Dendritic cell treated with granulocyte-macrophage colony-stimulating factor and Interleukin-4, amounts not matched to agents 40 ng/mL and 50 ng/mL, for 4 days (primary cell): ENCODE data around the gene SGO2.
A peak's percentile ranks its signal among the peaks of the same experiment; 100 is the strongest.

Experiments used
- H3K27ac Mint-ChIP-seq: one replicate; pipeline ENCODE4 v1.8.0; 2022; ENCODE audit warnings: mild to moderate bottlenecking, mixed read lengths
- H3K27me3 Mint-ChIP-seq: one replicate; pipeline ENCODE4 v1.8.0; 2022; ENCODE audit warnings: mild to moderate bottlenecking, mixed read lengths
- H3K36me3 Mint-ChIP-seq: one replicate; pipeline ENCODE4 v1.8.0; 2022; ENCODE audit warnings: low read depth, mixed read lengths
- H3K4me1 Mint-ChIP-seq: one replicate; pipeline ENCODE4 v1.8.0; 2022; ENCODE audit warnings: low read depth, mixed read lengths
- H3K4me3 Mint-ChIP-seq: one replicate; pipeline ENCODE4 v1.8.0; 2022; ENCODE audit warnings: mild to moderate bottlenecking, moderate library complexity, mixed read lengths
- H3K9me3 Mint-ChIP-seq: one replicate; pipeline ENCODE4 v1.8.0; 2022; ENCODE audit warnings: mixed read lengths
- intact Hi-C: fragments of 100-400 bp; cut with micrococcal nuclease; formaldehyde crosslinking; loops from one replicate; pipeline ENCODE4 v1.15.0; 2022

SGO2 gene, protein sequence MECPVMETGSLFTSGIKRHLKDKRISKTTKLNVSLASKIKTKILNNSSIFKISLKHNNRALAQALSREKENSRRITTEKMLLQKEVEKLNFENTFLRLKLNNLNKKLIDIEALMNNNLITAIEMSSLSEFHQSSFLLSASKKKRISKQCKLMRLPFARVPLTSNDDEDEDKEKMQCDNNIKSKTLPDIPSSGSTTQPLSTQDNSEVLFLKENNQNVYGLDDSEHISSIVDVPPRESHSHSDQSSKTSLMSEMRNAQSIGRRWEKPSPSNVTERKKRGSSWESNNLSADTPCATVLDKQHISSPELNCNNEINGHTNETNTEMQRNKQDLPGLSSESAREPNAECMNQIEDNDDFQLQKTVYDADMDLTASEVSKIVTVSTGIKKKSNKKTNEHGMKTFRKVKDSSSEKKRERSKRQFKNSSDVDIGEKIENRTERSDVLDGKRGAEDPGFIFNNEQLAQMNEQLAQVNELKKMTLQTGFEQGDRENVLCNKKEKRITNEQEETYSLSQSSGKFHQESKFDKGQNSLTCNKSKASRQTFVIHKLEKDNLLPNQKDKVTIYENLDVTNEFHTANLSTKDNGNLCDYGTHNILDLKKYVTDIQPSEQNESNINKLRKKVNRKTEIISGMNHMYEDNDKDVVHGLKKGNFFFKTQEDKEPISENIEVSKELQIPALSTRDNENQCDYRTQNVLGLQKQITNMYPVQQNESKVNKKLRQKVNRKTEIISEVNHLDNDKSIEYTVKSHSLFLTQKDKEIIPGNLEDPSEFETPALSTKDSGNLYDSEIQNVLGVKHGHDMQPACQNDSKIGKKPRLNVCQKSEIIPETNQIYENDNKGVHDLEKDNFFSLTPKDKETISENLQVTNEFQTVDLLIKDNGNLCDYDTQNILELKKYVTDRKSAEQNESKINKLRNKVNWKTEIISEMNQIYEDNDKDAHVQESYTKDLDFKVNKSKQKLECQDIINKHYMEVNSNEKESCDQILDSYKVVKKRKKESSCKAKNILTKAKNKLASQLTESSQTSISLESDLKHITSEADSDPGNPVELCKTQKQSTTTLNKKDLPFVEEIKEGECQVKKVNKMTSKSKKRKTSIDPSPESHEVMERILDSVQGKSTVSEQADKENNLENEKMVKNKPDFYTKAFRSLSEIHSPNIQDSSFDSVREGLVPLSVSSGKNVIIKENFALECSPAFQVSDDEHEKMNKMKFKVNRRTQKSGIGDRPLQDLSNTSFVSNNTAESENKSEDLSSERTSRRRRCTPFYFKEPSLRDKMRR

DNA sequence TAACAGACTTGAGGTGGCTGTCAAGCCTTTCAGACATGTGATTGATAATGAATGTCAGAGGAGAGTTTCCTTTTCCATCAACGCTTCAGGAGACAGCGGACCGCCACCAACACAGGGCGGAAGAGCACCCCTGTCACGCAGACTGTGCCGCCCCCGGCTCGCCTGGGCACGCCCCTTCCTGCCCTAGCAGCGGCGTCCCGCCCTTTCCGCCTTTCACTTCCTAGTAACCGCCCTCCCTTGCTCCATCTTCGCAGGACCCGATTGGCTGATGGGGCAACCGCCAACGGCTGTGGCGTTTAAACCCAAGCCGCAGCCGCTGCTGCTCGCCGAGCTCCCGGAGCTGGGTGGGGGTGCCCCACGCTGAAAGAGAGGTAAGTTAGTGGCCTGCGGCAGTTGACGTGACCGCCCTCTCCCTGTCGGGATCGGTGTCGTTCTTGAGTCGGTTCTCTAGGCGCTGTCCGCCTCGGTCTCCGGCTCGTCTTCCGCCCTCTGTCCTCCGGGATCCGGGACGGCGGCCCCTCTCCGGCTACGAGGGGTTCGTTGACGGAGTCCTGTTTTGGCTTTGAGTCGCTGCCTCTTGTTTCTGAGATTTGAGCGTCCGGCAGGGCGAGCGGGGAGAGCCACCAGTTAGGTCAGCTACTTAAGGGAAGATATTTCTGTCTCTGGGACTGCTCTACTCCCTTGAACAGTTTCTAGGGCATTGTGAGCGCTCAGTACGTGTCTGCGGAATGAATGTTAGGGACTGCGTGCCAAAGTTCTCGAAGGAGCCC lies at the start of gene SGO2:
SGO2 (plus strand) TSS at position 326 of the 770 bp plus-strand sequence. CDS start 6,769 bp downstream, outside the sequence.
- Mint-ChIP-seq H3K9me3 (no peaks in the 10 kb centered on the region), H3K4me3 (peak within 1 kb of the TSS; percentile 86), H3K27ac (peak within 1 kb of the TSS; percentile 82), H3K27me3 (peaks cover 5% of the 10 kb centered on the region), H3K36me3 (peaks cover 4% of the 10 kb centered on the region), H3K4me1 (peaks cover 17% of the 10 kb centered on the region)
- intact Hi-C loops: loop anchor here (1.0 kb wide), 1 partner anchor 16 kb away; the partner anchor contains the start of gene KCTD18

DNA sequence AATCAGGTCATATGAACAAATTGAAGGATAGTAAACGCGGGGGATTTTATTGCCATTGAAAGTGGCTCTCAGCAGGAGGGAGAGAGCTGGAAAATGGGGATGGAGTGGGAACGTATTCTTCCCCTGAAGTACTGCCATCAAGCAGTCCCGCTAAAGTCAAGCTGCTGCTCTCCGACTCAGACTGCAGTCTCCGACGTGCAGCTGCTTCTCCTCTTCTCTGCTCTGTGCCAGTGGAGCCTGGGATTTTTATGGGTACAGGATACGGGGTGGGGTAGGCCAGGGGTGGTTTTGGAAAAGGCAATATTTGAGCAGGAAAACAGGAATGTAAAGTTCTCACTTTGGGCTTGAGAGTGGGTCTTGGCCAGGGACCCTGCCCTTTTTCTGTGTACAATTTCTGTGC lies 49.2 kb upstream of the SGO2 start:
- intact Hi-C loops: no loop called here
- Mint-ChIP-seq H3K27ac (no peak overlapping the region), H3K4me1 (no peaks in the 10 kb centered on the region), H3K4me3 (no peak overlapping the region), H3K27me3 (no peaks in the 10 kb centered on the region), H3K9me3 (no peaks in the 10 kb centered on the region), H3K36me3 (peaks cover 76% of the 10 kb centered on the region)

DNA sequence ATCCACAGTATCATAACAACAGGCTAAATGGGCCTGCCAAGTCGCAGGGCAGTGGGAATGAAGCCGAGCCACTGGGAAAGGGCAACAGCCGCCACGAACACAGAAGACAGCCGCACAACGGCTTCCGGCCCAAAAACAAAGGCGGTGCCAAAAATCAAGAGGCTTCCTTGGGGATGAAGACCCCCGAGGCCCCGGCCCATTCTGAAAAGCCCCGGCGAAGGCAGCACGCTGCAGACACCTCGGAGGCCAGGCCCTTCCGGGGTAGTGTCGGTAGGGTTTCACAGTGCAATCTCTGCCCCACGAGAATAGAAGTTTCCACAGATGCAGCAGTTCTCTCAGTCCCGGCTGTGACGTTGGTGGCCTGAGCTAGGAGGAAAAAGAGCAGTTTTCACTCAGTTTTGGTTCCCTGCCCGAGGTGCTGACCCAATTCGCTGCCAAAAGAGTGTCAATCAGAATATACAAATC lies 48.3 kb upstream of the SGO2 start:
- no peaks in the 10 kb centered on the region for H3K4me1 Mint-ChIP-seq
- intact Hi-C loops: no loop called here
- H3K27me3 Mint-ChIP-seq: no peaks in the 10 kb centered on the region
- peaks cover 73% of the 10 kb centered on the region for H3K36me3 Mint-ChIP-seq
- H3K4me3 Mint-ChIP-seq: no peak overlapping the region
- H3K9me3 Mint-ChIP-seq: no peaks in the 10 kb centered on the region
- no peak overlapping the region for H3K27ac Mint-ChIP-seq

DNA sequence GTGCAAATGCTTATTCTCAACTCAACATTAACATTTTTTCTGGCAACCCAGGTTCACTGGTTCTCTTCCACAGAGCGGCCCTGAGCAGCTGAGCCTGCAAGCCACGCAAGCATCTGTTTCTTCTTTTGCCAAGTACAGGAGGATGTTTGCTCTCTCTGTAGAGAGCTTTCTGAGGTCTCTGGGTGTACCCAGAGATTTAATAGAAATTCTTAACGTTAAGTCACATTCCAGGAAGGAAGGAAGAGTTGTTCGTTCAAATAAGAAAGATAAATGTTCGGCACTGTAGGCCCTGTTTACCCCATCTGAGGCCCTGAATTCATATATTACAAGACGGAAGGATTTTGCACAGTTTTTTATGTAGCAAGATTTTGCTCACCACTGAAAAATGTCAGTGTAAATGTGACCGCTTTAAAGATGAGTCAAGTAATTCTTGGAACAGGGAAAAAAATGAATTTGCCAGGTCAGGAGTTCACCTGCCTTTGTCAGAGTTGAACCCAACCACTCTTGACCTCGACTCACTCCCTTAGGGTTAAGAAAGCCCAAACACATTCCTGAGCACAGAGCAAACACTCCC lies 46.2 kb upstream of the SGO2 start:
- intact Hi-C loops: no loop called here
- H3K36me3 Mint-ChIP-seq: peaks cover 65% of the 10 kb centered on the region

DNA sequence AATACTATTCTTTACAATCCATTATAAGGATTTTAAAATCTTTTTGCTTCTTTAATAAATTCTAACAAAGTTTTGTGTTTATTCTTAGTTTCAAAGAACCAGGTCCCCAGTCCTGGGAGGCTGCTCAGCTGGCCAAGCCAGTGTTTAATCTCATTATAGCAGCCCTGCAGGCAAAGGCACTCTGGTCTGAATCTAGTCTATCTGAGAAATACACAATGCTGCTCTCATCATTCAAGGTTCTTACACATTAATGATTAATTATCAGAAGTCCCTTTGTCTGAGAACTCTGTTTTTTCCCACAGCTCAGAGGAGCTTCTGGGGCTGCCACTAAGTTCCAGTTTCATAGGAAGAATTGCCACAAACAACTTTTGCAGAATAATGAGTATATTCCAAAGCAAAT lies 43.8 kb upstream of the SGO2 start:
- intact Hi-C loops: no loop called here
- no peaks in the 10 kb centered on the region for H3K9me3 Mint-ChIP-seq
- H3K27me3 Mint-ChIP-seq: no peaks in the 10 kb centered on the region
- H3K36me3 Mint-ChIP-seq: peaks cover 49% of the 10 kb centered on the region
- no peak overlapping the region for H3K4me3 Mint-ChIP-seq
- H3K27ac Mint-ChIP-seq: no peak overlapping the region
- H3K4me1 Mint-ChIP-seq: no peaks in the 10 kb centered on the region

More for the DNA sequence above, 46.2 kb upstream of the SGO2 start:
- Mint-ChIP-seq H3K4me3 (no peak overlapping the region), H3K27me3 (no peaks in the 10 kb centered on the region), H3K9me3 (no peaks in the 10 kb centered on the region), H3K4me1 (no peaks in the 10 kb centered on the region), H3K27ac (no peak overlapping the region)

DNA sequence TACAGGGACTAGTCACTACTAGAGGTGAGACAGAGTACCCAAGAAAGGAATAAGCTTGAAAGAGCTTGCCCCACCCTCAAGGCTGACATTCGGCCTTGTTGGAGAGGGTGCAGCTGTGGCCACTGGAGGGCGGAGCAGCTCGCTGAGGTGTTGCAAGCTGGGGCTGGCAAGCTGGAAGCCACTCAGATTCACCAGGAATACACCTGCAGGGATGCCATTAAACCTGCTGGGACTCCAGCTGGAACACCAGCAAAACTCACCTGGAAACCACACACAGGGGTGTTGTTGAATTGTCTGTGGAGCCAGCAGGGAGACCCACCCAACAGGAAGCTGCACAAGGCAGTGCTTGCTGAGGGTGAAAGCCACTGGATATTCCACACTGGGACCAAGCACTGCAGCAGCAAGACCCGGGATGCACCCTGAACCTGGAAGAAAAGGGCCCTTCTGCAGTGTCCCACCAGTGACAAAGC lies 42.2 kb upstream of the SGO2 start:
- H3K4me3 Mint-ChIP-seq: no peak overlapping the region
- intact Hi-C loops: no loop called here
- H3K9me3 Mint-ChIP-seq: no peaks in the 10 kb centered on the region
- H3K4me1 Mint-ChIP-seq: no peaks in the 10 kb centered on the region
- peaks cover 36% of the 10 kb centered on the region for H3K36me3 Mint-ChIP-seq
- no peaks in the 10 kb centered on the region for H3K27me3 Mint-ChIP-seq
- H3K27ac Mint-ChIP-seq: no peak overlapping the region

DNA sequence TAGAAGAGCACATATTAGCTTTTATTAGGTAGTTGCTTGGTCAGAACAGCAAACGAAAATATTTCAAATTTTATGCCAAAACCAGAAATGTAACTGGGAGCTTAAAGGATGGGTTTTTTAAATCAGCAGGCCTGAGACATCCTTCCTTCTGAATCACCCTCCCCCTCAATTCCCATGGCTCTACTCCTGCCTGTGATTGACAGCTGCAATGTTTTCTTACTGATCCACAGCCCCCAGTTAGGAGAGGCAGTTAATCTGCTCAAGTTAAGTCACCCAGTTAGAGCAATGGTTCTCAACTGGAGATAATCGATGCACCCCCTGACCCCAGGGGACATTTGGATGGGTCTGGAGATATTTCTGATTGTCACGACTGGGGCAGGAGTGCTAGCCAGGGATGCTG lies 41.1 kb upstream of the SGO2 start:
- Mint-ChIP-seq H3K27ac (no peak overlapping the region), H3K27me3 (no peaks in the 10 kb centered on the region), H3K9me3 (no peaks in the 10 kb centered on the region), H3K36me3 (peaks cover 32% of the 10 kb centered on the region), H3K4me1 (no peaks in the 10 kb centered on the region), H3K4me3 (no peak overlapping the region)
- intact Hi-C loops: no loop called here

DNA sequence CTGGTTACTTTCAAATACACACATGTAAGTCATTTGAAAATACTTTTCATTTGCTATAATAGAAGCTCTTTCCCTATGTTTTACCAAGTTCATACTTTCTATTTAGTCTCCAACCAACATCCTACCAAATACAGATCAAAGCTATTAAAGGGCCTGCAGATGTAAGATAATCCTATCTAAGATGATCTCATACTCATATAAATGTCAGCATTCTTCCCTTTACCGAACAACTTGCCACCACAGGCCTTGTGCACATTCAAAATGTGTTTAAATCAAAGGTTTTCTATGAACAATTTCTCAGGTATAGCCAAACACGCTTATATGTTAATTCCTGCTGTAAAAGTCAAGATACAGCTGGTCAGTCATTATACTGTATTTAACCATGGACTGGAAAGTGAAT lies 39.5 kb upstream of the SGO2 start:
- H3K27ac Mint-ChIP-seq: no peak overlapping the region
- H3K27me3 Mint-ChIP-seq: no peaks in the 10 kb centered on the region
- H3K4me1 Mint-ChIP-seq: no peaks in the 10 kb centered on the region
- intact Hi-C loops: no loop called here
- H3K9me3 Mint-ChIP-seq: no peaks in the 10 kb centered on the region
- peaks cover 37% of the 10 kb centered on the region for H3K36me3 Mint-ChIP-seq
- no peak overlapping the region for H3K4me3 Mint-ChIP-seq

DNA sequence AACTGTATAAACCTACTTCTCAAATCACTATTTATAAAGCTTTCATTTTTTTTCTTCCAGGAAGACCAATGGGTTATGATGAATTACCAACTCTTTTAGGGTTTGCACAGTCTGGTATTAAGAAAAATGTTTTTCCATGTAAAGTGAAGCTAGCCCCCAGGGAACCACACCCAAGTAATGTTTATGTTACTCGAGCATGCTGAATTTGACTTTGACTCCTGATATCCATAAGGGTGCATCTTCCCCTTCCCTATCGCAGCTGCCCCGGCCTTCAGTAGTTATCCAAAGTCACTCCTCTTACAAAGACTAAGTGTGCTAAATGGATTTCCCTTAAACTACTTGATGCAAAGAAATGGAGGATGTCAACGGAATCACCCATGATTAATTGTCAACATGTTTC lies 37.8 kb upstream of the SGO2 start:
- intact Hi-C loops: no loop called here
- no peak overlapping the region for H3K4me3 Mint-ChIP-seq
- no peaks in the 10 kb centered on the region for H3K4me1 Mint-ChIP-seq
- no peaks in the 10 kb centered on the region for H3K27me3 Mint-ChIP-seq
- peaks cover 49% of the 10 kb centered on the region for H3K36me3 Mint-ChIP-seq
- H3K27ac Mint-ChIP-seq: no peak overlapping the region
- no peaks in the 10 kb centered on the region for H3K9me3 Mint-ChIP-seq

DNA sequence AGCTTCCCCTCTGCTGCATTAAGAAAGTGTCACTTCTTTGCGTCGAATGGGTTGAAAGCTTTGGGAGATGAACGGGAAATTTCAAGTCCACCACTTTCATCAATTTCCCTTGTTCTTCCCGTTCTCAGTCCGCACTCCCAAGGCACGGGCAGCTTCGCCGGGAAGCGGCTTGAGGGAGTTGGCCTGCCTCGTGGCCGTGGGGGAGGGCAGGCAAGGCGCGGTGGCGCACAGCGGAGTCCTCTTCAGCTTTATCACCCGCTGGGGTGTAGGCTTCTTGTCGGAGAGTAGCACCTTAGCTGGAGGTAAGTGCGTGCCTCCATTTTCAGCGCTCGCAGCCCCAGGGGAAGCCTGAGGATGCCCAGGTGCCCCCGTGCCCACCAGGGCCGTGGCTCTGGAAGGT lies 36.0 kb upstream of the SGO2 start:
- intact Hi-C loops: no loop called here
- H3K27ac Mint-ChIP-seq: no peak overlapping the region
- no peaks in the 10 kb centered on the region for H3K9me3 Mint-ChIP-seq
- H3K4me3 Mint-ChIP-seq: no peak overlapping the region
- no peaks in the 10 kb centered on the region for H3K4me1 Mint-ChIP-seq
- H3K27me3 Mint-ChIP-seq: no peaks in the 10 kb centered on the region
- H3K36me3 Mint-ChIP-seq: peaks cover 57% of the 10 kb centered on the region

DNA sequence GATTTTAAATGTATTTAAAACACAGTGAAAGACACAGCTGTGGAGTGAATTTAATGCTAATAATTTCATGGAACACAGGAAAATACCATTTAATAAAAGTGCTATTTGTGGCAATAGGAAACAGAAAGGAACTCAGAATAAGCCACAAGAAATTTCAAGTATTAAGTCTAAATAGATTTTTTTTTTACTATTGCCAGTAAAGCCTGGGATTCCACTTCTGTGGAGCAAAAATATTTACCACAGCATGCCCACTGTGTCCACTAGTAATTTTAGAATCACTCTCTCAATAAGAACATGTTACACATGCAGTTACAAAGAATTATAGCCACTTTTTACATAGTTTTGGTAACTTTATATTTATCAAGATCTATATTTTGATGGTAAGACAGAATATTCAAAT lies 33.4 kb upstream of the SGO2 start:
- Mint-ChIP-seq H3K4me3 (no peak overlapping the region), H3K4me1 (no peaks in the 10 kb centered on the region), H3K9me3 (no peaks in the 10 kb centered on the region), H3K27me3 (no peaks in the 10 kb centered on the region), H3K36me3 (peaks cover 83% of the 10 kb centered on the region), H3K27ac (no peak overlapping the region)
- intact Hi-C loops: no loop called here

DNA sequence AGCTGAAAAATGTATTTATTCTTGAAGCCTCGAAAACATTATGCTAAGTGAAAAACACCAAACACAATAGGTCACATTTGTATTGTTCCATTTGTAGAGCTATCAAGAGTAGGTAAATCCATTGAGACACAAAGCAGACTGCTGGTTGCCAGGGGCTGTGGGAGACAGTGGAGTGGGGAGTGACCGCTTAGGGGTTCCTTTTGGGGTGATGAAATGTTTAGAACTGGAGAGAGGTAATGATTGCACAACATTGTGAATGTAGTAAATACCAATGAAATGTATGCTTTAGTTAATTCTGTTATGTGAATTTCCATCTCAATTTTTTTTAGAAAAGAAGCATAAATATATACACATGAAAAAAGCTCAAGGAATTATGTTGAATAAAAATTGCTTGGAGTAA lies 32.0 kb upstream of the SGO2 start:
- intact Hi-C loops: no loop called here
- Mint-ChIP-seq H3K4me1 (no peaks in the 10 kb centered on the region), H3K9me3 (no peaks in the 10 kb centered on the region), H3K27me3 (no peaks in the 10 kb centered on the region), H3K27ac (no peak overlapping the region), H3K36me3 (peaks cover 97% of the 10 kb centered on the region), H3K4me3 (no peak overlapping the region)

DNA sequence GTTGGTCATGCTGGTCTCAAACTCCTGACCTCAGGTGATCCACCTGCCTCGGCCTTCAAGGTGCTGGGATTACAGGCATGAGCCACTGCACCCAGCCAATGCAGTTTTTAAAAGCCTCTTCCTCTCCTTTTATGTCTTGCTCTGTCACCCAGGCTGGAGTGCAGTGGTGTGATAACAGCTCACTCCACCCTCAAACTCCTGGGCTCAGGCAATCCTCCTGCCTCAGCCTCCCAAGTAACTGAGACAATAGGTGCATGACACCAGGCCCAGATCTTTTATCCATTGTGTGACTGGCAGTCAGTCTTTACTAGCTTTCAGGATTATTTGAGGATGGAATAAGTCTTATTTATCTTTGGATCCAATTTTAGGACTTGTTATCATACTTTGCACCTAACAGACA lies 29.3 kb upstream of the SGO2 start:
- no peaks in the 10 kb centered on the region for H3K9me3 Mint-ChIP-seq
- peaks cover 77% of the 10 kb centered on the region for H3K36me3 Mint-ChIP-seq
- intact Hi-C loops: no loop called here
- H3K27ac Mint-ChIP-seq: no peak overlapping the region
- no peaks in the 10 kb centered on the region for H3K27me3 Mint-ChIP-seq
- no peak overlapping the region for H3K4me3 Mint-ChIP-seq
- H3K4me1 Mint-ChIP-seq: no peaks in the 10 kb centered on the region
